ENCODE measurements around the gene ASB5.
"Not testable (repeated sequence)": the region's sequence is repeated elsewhere in the genome, so short reads cannot be mapped to it uniquely, and the experiment has no call there.

ASB5 gene

GRCh38 chr4:176222149-176222548 is 46.9 kb downstream of the ASB5 start:
- no peak for DNase-seq (ENCODE audit: low read depth)

GRCh38 chr4:176217510-176217909 is 51.5 kb downstream of the ASB5 start:
- no peak for DNase-seq (ENCODE audit: low read depth)

GRCh38 chr4:176212351-176212750 is 56.7 kb downstream of the ASB5 start:
- DNase-seq (ENCODE audit: low read depth): not testable (repeated sequence)

- DNase-seq (ENCODE audit: low read depth): no peak
Observed at GRCh38 chr4:176210579-176211296, 58.3 kb downstream of the ASB5 start.

GRCh38 chr4:176210101-176210500 is 58.9 kb downstream of the ASB5 start:
- no peak for DNase-seq (ENCODE audit: low read depth)

- no peak for DNase-seq (ENCODE audit: low read depth)
Observed at GRCh38 chr4:176209535-176209934, 59.5 kb downstream of the ASB5 start.

GRCh38 chr4:176207839-176208238 is 61.2 kb downstream of the ASB5 start:
- no peak for DNase-seq (ENCODE audit: low read depth)

- DNase-seq (ENCODE audit: low read depth): no peak
Observed at GRCh38 chr4:176205299-176205698, 63.7 kb downstream of the ASB5 start.

GRCh38 chr4:176198316-176198903 is 70.6 kb downstream of the ASB5 start:
- DNase-seq (ENCODE audit: low read depth): no peak

DNA sequence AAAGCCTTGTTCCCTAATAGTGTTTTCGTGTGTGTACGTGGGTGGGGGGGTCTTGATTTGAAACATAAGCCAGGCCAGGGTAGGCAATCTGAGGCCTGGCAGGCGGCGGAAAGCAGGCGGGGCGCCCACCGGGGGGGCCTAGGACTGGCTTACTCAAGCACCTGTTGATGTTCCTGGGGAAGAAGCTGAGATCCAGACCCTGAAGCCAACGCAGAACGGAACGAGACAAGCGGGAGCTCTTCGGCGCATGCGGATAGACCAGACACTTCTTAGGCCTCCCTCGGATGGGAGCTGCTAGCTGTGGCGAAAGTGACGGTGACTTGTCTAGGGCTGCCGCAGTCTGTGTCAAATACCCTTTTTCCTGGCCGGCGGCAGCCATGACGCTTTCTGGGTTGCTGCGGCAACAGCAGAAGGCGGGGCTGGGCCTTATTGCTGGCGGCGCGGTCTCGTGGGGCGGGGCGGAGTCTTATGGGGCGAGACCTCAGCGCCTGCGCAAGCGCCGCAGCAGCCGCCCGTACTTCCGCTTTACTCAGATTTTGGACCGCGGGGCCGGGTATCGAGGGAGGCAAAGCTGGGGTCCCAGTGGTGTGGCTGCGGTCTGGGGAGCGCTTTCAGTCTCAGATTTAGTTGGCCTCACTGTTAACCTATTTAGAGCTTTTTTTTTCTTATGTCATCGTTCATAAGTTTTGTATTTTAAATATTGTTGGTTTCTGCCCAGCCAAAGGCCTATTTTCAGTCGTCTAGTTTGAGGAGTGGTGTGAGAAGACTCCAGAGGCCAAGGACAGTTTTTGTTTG is 73.6 kb downstream of the ASB5 start, which contains the start of gene SPATA4:
TSS of gene SPATA4 (minus strand) at position 402 of the 795 bp plus-strand sequence. CDS start at position 379, 23 bp downstream.
- DNase-seq (ENCODE audit: low read depth): peak; percentile 89

DNA sequence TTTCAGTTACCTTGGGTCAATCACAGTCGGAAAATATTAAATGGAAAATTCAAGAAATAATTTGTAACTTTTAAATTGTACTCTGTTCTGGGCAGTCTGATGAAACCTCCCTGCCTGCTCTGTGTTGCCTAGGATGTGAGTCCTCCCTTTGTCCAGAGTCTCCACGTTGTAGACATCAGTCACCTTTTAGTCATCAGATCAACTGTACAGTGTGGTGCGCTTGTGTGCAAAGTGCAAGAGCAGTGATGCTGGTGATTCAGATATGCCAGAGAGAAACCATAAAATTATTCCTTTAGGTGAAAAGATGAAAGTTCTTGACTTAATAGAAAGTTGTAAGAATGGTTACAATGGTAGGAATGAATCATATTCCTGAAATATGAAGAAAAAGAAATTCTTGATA is 75.1 kb downstream of the ASB5 start:
- DNase-seq (ENCODE audit: low read depth): no peak

DNA sequence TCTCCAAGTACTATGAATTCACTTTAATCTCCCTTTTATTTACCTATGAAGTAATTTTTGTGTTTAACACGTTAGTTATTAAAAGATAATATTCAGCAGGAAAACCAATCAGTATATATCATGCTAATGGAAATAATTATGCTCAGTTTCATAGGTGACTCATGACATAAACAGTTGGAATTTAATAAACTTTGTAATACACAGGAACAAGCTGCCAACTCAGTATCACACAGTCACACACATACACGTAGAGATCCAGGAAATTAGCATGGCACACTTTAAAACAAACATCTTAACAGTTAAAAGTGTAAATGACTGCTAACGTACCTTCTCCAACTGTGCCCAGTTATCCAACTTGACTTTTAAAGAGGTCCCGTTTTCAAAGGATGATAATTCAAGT is 75.9 kb downstream of the ASB5 start:
- no peak for DNase-seq (ENCODE audit: low read depth)

DNA sequence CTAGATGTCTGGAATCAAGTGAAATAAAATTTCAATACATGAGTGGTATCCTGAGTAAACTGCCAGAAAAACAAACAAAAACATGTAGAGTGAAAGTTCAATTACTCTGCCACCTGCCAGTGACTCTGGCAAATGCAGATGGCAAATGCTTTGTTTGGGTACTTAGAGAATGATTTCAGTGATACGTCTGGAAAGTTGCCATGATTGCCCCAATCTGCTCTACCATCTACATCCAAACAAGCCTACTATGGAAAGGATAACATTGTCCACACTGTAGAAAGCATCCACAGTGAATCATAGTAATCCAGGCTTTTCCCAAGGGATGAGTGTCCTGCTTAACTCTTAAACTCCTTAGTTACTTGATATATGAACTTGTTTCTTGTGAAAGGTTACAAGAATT is 77.0 kb downstream of the ASB5 start:
- no peak for DNase-seq (ENCODE audit: low read depth)

GRCh38 chr4:176189891-176190795 is 78.9 kb downstream of the ASB5 start:
- DNase-seq (ENCODE audit: low read depth): no peak

DNA sequence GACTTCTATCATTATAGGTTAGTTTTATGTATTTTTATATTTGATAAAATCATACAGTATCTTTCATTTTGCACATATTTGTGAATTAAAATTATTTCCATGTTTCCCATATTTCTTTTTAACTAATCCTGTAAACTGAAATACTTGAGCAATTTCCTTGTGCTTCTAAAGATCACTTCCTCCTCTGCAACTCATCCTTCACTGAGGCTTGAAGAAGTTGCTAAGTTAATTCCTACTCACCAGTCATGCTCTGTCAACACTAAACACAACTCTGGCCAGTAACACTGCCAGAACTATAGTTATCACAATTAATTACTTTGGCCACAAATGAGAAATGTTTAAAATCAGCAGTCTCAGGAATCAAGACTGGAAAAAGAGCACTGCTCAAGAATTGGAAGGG is 80.4 kb downstream of the ASB5 start:
- no peak for DNase-seq (ENCODE audit: low read depth)

GRCh38 chr4:176187624-176188023 is 81.4 kb downstream of the ASB5 start:
- DNase-seq (ENCODE audit: low read depth): no peak

- DNase-seq (ENCODE audit: low read depth): no peak
Observed at GRCh38 chr4:176186671-176187395, 82.2 kb downstream of the ASB5 start.

GRCh38 chr4:176186067-176186466 is 83.0 kb downstream of the ASB5 start:
- DNase-seq (ENCODE audit: low read depth): no peak

GRCh38 chr4:176185051-176185450 is 84.0 kb downstream of the ASB5 start:
- no peak for DNase-seq (ENCODE audit: low read depth)

All from activated T-cell treated with anti-CD3 and anti-CD28 coated beads for 1 hour (primary cell).